Measurements from ENCODE around the gene DNER. TPM values are rescaled to one million over a fixed set of nuclear protein-coding genes. Genes with fewer than 3 reads are reported as not detected.

DNER gene
- total RNA-seq, 1 donor from 2014 or later: 3.3 TPM

- no peak for ATAC-seq
- DNase-seq (ENCODE audit: missing footprints): no peak
- intact Hi-C loops (cut with DNase I): no loop called here
These were observed 34.8 kb downstream of the DNER start for GRCh38 chr2:229679393-229680125.

- no peak for ATAC-seq
- intact Hi-C loops (cut with DNase I): no loop called here
- no peak for DNase-seq (ENCODE audit: missing footprints)
These were observed 38.8 kb downstream of the DNER start for GRCh38 chr2:229675569-229675968.

GRCh38 chr2:229674830-229675530 lies 39.4 kb downstream of the DNER start:
- intact Hi-C loops (cut with DNase I): no loop called here
- DNase-seq (ENCODE audit: missing footprints) (no peak), ATAC-seq (no peak)

- ATAC-seq (no peak), DNase-seq (ENCODE audit: missing footprints) (no peak)
- intact Hi-C loops (cut with DNase I): no loop called here
These were observed 40.7 kb downstream of the DNER start for GRCh38 chr2:229673676-229674075.

GRCh38 chr2:229672021-229672420 lies 42.3 kb downstream of the DNER start:
- intact Hi-C loops (cut with DNase I): no loop called here
- DNase-seq (ENCODE audit: missing footprints): no peak
- no peak for ATAC-seq

- ATAC-seq: no peak
- no peak for DNase-seq (ENCODE audit: missing footprints)
- intact Hi-C loops (cut with DNase I): no loop called here
These were observed 44.5 kb downstream of the DNER start for GRCh38 chr2:229669841-229670240.

- intact Hi-C loops (cut with DNase I): no loop called here
- DNase-seq (ENCODE audit: missing footprints): no peak
- no peak for ATAC-seq
These were observed 47.5 kb downstream of the DNER start for GRCh38 chr2:229666811-229667210.

- no peak for ATAC-seq
- no peak for DNase-seq (ENCODE audit: missing footprints)
- intact Hi-C loops (cut with DNase I): no loop called here
These were observed 49.2 kb downstream of the DNER start for GRCh38 chr2:229665158-229665557.

- DNase-seq (ENCODE audit: missing footprints) (no peak), ATAC-seq (no peak)
- intact Hi-C loops (cut with DNase I): no loop called here
These were observed 52.9 kb downstream of the DNER start for GRCh38 chr2:229661478-229661877.

- ATAC-seq (no peak), DNase-seq (ENCODE audit: missing footprints) (no peak)
- intact Hi-C loops (cut with DNase I): no loop called here
These were observed 53.4 kb downstream of the DNER start for GRCh38 chr2:229660951-229661350.

GRCh38 chr2:229660391-229660790 lies 54.0 kb downstream of the DNER start:
- intact Hi-C loops (cut with DNase I): no loop called here
- no peak for DNase-seq (ENCODE audit: missing footprints)
- no peak for ATAC-seq

GRCh38 chr2:229658004-229658403 lies 56.4 kb downstream of the DNER start:
- intact Hi-C loops (cut with DNase I): no loop called here
- ATAC-seq (no peak), DNase-seq (ENCODE audit: missing footprints) (no peak)

GRCh38 chr2:229654437-229654836 lies 59.9 kb downstream of the DNER start:
- no peak for ATAC-seq
- intact Hi-C loops (cut with DNase I): no loop called here
- no peak for DNase-seq (ENCODE audit: missing footprints)

- intact Hi-C loops (cut with DNase I): no loop called here
- ATAC-seq: no peak
- DNase-seq (ENCODE audit: missing footprints): no peak
These were observed 60.8 kb downstream of the DNER start for GRCh38 chr2:229653531-229653930.

- intact Hi-C loops (cut with DNase I): no loop called here
- ATAC-seq (no peak), DNase-seq (ENCODE audit: missing footprints) (no peak)
These were observed 61.6 kb downstream of the DNER start for GRCh38 chr2:229652796-229653195.

GRCh38 chr2:229650901-229651300 lies 63.5 kb downstream of the DNER start:
- ATAC-seq (no peak), DNase-seq (ENCODE audit: missing footprints) (no peak)
- intact Hi-C loops (cut with DNase I): no loop called here

GRCh38 chr2:229650059-229650458 lies 64.3 kb downstream of the DNER start:
- ATAC-seq (no peak), DNase-seq (ENCODE audit: missing footprints) (no peak)
- intact Hi-C loops (cut with DNase I): no loop called here

GRCh38 chr2:229646186-229646723 lies 68.1 kb downstream of the DNER start:
- no peak for ATAC-seq
- intact Hi-C loops (cut with DNase I): no loop called here
- no peak for DNase-seq (ENCODE audit: missing footprints)

- ATAC-seq (no peak), DNase-seq (ENCODE audit: missing footprints) (no peak)
- intact Hi-C loops (cut with DNase I): no loop called here
These were observed 72.0 kb downstream of the DNER start for GRCh38 chr2:229642371-229642770.

- DNase-seq (ENCODE audit: missing footprints): no peak
- ATAC-seq: no peak
- intact Hi-C loops (cut with DNase I): no loop called here
These were observed 72.7 kb downstream of the DNER start for GRCh38 chr2:229641676-229642075.

All from Right ventricle myocardium inferior (tissue), 1 donor.